ENCODE data around the gene KLHL29. TPM values are rescaled to one million over a fixed set of nuclear protein-coding genes. Genes with fewer than 3 reads are reported as not detected.

Gene KLHL29
- total RNA-seq, 2 experiments from 2014 or later, result 2.5 to 2.7 TPM

GRCh38 chr2:23547725-23548124 lies 162.7 kb downstream of the KLHL29 start:
- intact Hi-C loops (cut with DNase I, micrococcal nuclease), result no loop called here
- ATAC-seq (ENCODE audit: poor library complexity) (no peak), DNase-seq (no peak)
- no peaks in the 10 kb centered on the region for H3K9me3 ChIP-seq (ENCODE audit: control insufficient read depth in 1 of 2, insufficient read depth in 1 of 2, low read length in 2 of 2)
- no peak for TF ChIP-seq CTCF (IDR thresholded peaks at IDR 0.05)
- Mint-ChIP-seq H3K27me3 (no peaks in the 10 kb centered on the region), H3K27ac (no peak overlapping the region), H3K4me1 (ENCODE audit: low read depth) (no peaks in the 10 kb centered on the region), H3K9me3 (no peaks in the 10 kb centered on the region), H3K4me3 (no peak overlapping the region), H3K36me3 (ENCODE audit: low read depth) (no peaks in the 10 kb centered on the region)
- H3K27ac ChIP-seq (ENCODE audit: low read depth in 1 of 2, low read length in 2 of 2), result no peak overlapping the region
- H3K27me3 ChIP-seq (ENCODE audit: control insufficient read depth in 1 of 2, insufficient read depth in 2 of 2, low read length in 2 of 2), result no peaks in the 10 kb centered on the region
- H3K4me3 ChIP-seq (ENCODE audit: low read length), result no peak overlapping the region
- ChIA-PET CTCF (no interaction called here), POLR2A (no interaction called here)
- no peaks in the 10 kb centered on the region for H3K4me1 ChIP-seq (ENCODE audit: insufficient read depth, low read length)
- no peaks in the 10 kb centered on the region for H3K36me3 ChIP-seq (ENCODE audit: insufficient read depth, low read length)

- no peak for TF ChIP-seq CTCF (IDR thresholded peaks at IDR 0.05)
- no peak overlapping the region for H3K27ac Mint-ChIP-seq
These were observed 163.3 kb downstream of the KLHL29 start for GRCh38 chr2:23548143-23548769.

GRCh38 chr2:23549051-23549450 lies 164.1 kb downstream of the KLHL29 start:
- Mint-ChIP-seq H3K9me3 (no peaks in the 10 kb centered on the region), H3K4me1 (ENCODE audit: low read depth) (no peaks in the 10 kb centered on the region), H3K27ac (no peak overlapping the region), H3K36me3 (ENCODE audit: low read depth) (no peaks in the 10 kb centered on the region), H3K27me3 (no peaks in the 10 kb centered on the region), H3K4me3 (no peak overlapping the region)
- H3K36me3 ChIP-seq (ENCODE audit: insufficient read depth, low read length), result no peaks in the 10 kb centered on the region
- no peaks in the 10 kb centered on the region for H3K4me1 ChIP-seq (ENCODE audit: insufficient read depth, low read length)
- no peak overlapping the region for H3K27ac ChIP-seq (ENCODE audit: low read depth in 1 of 2, low read length in 2 of 2)
- no peak for TF ChIP-seq CTCF (IDR thresholded peaks at IDR 0.05)
- no peak for ATAC-seq (ENCODE audit: poor library complexity)
- no peaks in the 10 kb centered on the region for H3K27me3 ChIP-seq (ENCODE audit: control insufficient read depth in 1 of 2, insufficient read depth in 2 of 2, low read length in 2 of 2)
- intact Hi-C loops (cut with DNase I, micrococcal nuclease), result no loop called here
- H3K9me3 ChIP-seq (ENCODE audit: control insufficient read depth in 1 of 2, insufficient read depth in 1 of 2, low read length in 2 of 2), result no peaks in the 10 kb centered on the region
- CTCF ChIA-PET, result no interaction called here
- POLR2A ChIA-PET, result no interaction called here
- H3K4me3 ChIP-seq (ENCODE audit: low read length), result no peak overlapping the region
- DNase-seq, result no peak

More at GRCh38 chr2:23548143-23548769, 163.3 kb downstream of the KLHL29 start:
- no peaks in the 10 kb centered on the region for H3K36me3 Mint-ChIP-seq (ENCODE audit: low read depth)
- H3K27ac ChIP-seq (ENCODE audit: low read depth in 1 of 2, low read length in 2 of 2), result no peak overlapping the region
- no peaks in the 10 kb centered on the region for H3K36me3 ChIP-seq (ENCODE audit: insufficient read depth, low read length)
- DNase-seq (no peak), ATAC-seq (ENCODE audit: poor library complexity) (no peak)
- H3K27me3 ChIP-seq (ENCODE audit: control insufficient read depth in 1 of 2, insufficient read depth in 2 of 2, low read length in 2 of 2), result no peaks in the 10 kb centered on the region
- intact Hi-C loops (cut with DNase I, micrococcal nuclease), result no loop called here
- no peaks in the 10 kb centered on the region for H3K4me1 Mint-ChIP-seq (ENCODE audit: low read depth)
- no peaks in the 10 kb centered on the region for H3K9me3 Mint-ChIP-seq
- CTCF ChIA-PET, result no interaction called here
- no peak overlapping the region for H3K4me3 ChIP-seq (ENCODE audit: low read length)
- H3K9me3 ChIP-seq (ENCODE audit: control insufficient read depth in 1 of 2, insufficient read depth in 1 of 2, low read length in 2 of 2), result no peaks in the 10 kb centered on the region
- no peak overlapping the region for H3K4me3 Mint-ChIP-seq
- POLR2A ChIA-PET, result no interaction called here
- no peaks in the 10 kb centered on the region for H3K27me3 Mint-ChIP-seq
- no peaks in the 10 kb centered on the region for H3K4me1 ChIP-seq (ENCODE audit: insufficient read depth, low read length)
